Breast epithelium (tissue), 4 donors: ENCODE results near the gene IL20. TPM values are rescaled to one million over a fixed set of nuclear protein-coding genes. Genes with fewer than 3 reads are reported as not detected.

ENCODE experiments used
- DNase-seq, 2 donors: peaks; one replicate each; pipeline ENCODE4 v3.0.0-alpha.2; 2019; ENCODE audit warnings: low spot score in 2 of 2
- H3K27ac ChIP-seq, 2 donors: fragments of 200-600 bp; sonication (generic) in 1 of 2; one replicate each; pipeline ENCODE4 v1.5.1; 2016 to 2019; ENCODE audit warnings: mild to moderate bottlenecking in 1 of 2
- H3K27me3 ChIP-seq, 2 donors: fragments of 200-600 bp; sonication (generic) in 1 of 2; one replicate each; pipeline versions ENCODE4 v1.5.1 to v1.6.0; 2017 to 2019; ENCODE audit warnings: control low read depth in 1 of 2, mild to moderate bottlenecking in 1 of 2
- H3K36me3 ChIP-seq: fragments of 200-600 bp; one replicate; pipeline ENCODE4 v1.5.1; 2019
- H3K4me1 ChIP-seq, 2 donors: fragments of 200-600 bp; sonication (generic); one replicate each; pipeline ENCODE4 v1.5.1; 2016 to 2019; ENCODE audit warnings: control low read depth in 1 of 2
- H3K4me3 ChIP-seq, 3 donors: fragments of 200-600 bp; sonication (generic); 1 replicate in 2 of 3; 2 replicates in 1 of 3; pipeline ENCODE4 v1.5.1; 2016 to 2019; ENCODE audit warnings: mild to moderate bottlenecking in 3 of 3, moderate library complexity in 2 of 3
- H3K9me3 ChIP-seq, 2 donors: fragments of 200-600 bp; sonication (generic) in 1 of 2; one replicate each; pipeline ENCODE4 v1.5.1; 2016 to 2019; ENCODE audit warnings: control low read depth in 1 of 2
- CTCF ChIP-seq, 3 donors: fragments of 450-650 bp; IDR thresholded peaks; one replicate each; pipeline ENCODE4 v1.5.1; 2016 to 2017; ENCODE audit warnings: antibody characterized with exemption in 3 of 3, mild to moderate bottlenecking in 3 of 3, moderate library complexity in 3 of 3
- POLR2A ChIP-seq: fragments of 450-650 bp; IDR thresholded peaks from one replicate; pipeline ENCODE4 v1.6.1; 2016; ENCODE audit warnings: antibody characterized with exemption, mild to moderate bottlenecking, moderate library complexity
- POLR2AphosphoS5 ChIP-seq, 3 donors: sonication (generic); formaldehyde crosslinking; IDR thresholded peaks; one replicate each; pipeline ENCODE4 v1.6.1; 2017; ENCODE audit warnings: antibody characterized with exemption in 3 of 3
- intact Hi-C: fragments of 100-400 bp; cut with DNase I; formaldehyde crosslinking; loops from one replicate; pipeline ENCODE4 v1.15.1; 2023; ENCODE audit warnings: low total_unique reads
- total RNA-seq, 3 donors: library from RNA; depleted of rRNA; stranded (reverse); fragments of >200 nt; gene quantifications; one replicate each; pipeline ENCODE4 v1.1.0, GENCODE V29; 2016

The IL20 gene
- total RNA-seq, 3 donors from 2014 or later = 1.5 TPM; not detected in 2

- TF ChIP-seq POLR2A = no peak
- no peak for TF ChIP-seq CTCF (IDR thresholded peaks at IDR 0.05)
- TF ChIP-seq POLR2AphosphoS5 (IDR thresholded peaks at IDR 0.05) = no peak
- H3K4me1 ChIP-seq = no peaks in the 10 kb centered on the region
- H3K4me3 ChIP-seq = no peak overlapping the region
- no peak for DNase-seq
- H3K36me3 ChIP-seq = no peaks in the 10 kb centered on the region
- H3K9me3 ChIP-seq = no peaks in the 10 kb centered on the region
- intact Hi-C loops = no loop called here
- no peaks in the 10 kb centered on the region for H3K27me3 ChIP-seq
- H3K27ac ChIP-seq = peak overlapping the region in 1 of 2 donors; percentile 19
Measured at GRCh38 chr1:206890125-206891060, 25.0 kb downstream of the IL20 start.

- H3K27me3 ChIP-seq = no peaks in the 10 kb centered on the region
- H3K27ac ChIP-seq = no peak overlapping the region
- H3K4me3 ChIP-seq = no peak overlapping the region
- H3K4me1 ChIP-seq = no peaks in the 10 kb centered on the region
- H3K36me3 ChIP-seq = no peaks in the 10 kb centered on the region
- no peaks in the 10 kb centered on the region for H3K9me3 ChIP-seq
- DNase-seq = no peak
- TF ChIP-seq POLR2AphosphoS5 (IDR thresholded peaks at IDR 0.05) (no peak), POLR2A (no peak), CTCF (IDR thresholded peaks at IDR 0.05) (no peak)
- intact Hi-C loops = no loop called here
Measured at GRCh38 chr1:206891412-206891811, 26.0 kb downstream of the IL20 start.

DNA sequence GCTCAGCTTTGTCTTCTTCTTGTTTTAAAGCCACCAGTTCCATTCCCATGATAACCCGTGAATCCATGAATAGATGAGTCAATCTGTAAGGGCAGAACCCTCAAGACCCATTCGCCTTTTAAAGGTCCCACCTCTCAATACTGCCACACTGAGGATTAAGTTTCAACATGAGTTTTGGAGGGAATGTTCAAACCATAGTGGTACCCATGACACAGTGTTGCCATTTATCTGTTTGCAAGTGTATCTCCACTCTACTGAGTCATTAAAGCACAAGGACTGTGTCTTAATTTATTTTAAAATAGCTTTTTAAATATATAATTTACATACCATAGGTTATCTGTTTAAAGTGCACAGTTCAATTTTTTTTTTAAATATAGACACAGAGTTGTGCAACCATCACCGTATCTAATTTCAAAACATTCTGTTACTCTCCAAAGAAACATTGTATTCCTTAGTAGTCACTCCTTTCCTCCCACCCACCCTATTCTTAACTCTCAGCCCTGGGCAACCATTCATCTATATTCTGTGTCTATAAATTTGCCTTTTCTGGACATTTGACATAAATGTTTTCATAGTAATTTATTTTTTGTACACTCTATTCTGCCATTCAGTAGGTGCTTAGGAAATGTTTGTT lies 27.0 kb downstream of the IL20 start:
- H3K27me3 ChIP-seq = no peaks in the 10 kb centered on the region
- H3K9me3 ChIP-seq = no peaks in the 10 kb centered on the region
- no peaks in the 10 kb centered on the region for H3K36me3 ChIP-seq
- H3K4me1 ChIP-seq = no peaks in the 10 kb centered on the region
- H3K27ac ChIP-seq = no peak overlapping the region
- intact Hi-C loops = no loop called here
- DNase-seq = no peak
- TF ChIP-seq POLR2A (no peak), CTCF (IDR thresholded peaks at IDR 0.05) (no peak), POLR2AphosphoS5 (IDR thresholded peaks at IDR 0.05) (no peak)
- no peak overlapping the region for H3K4me3 ChIP-seq

- TF ChIP-seq CTCF (IDR thresholded peaks at IDR 0.05) (no peak), POLR2A (no peak), POLR2AphosphoS5 (IDR thresholded peaks at IDR 0.05) (no peak)
- no peaks in the 10 kb centered on the region for H3K27me3 ChIP-seq
- no peaks in the 10 kb centered on the region for H3K9me3 ChIP-seq
- intact Hi-C loops = no loop called here
- H3K36me3 ChIP-seq = no peaks in the 10 kb centered on the region
- DNase-seq = no peak
- H3K27ac ChIP-seq = no peak overlapping the region
- H3K4me1 ChIP-seq = no peaks in the 10 kb centered on the region
- H3K4me3 ChIP-seq = no peak overlapping the region
Measured at GRCh38 chr1:206893380-206893779, 28.0 kb downstream of the IL20 start.

- Histone ChIP-seq H3K4me1 (no peaks in the 10 kb centered on the region), H3K36me3 (no peaks in the 10 kb centered on the region), H3K27me3 (no peaks in the 10 kb centered on the region), H3K9me3 (no peaks in the 10 kb centered on the region), H3K27ac (peak overlapping the region; percentile 56 to 81), H3K4me3 (no peak overlapping the region)
- TF ChIP-seq CTCF (IDR thresholded peaks at IDR 0.05) = no peak
- no peak for TF ChIP-seq POLR2A
- intact Hi-C loops = no loop called here
- DNase-seq = peak in 1 of 2 donors; percentile 58
Measured at GRCh38 chr1:206895325-206895724, 29.9 kb downstream of the IL20 start.
